ENCODE measurements around the gene IKBKE.

The IKBKE gene

GRCh38 chr1:206435445-206435844 is 34.8 kb upstream of the IKBKE start:
- no peak overlapping the region for H3K27ac ChIP-seq
- TF ChIP-seq CTCF (IDR thresholded peaks at IDR 0.05) (no peak), ZFX (IDR thresholded peaks at IDR 0.05; ENCODE audit: borderline replicate concordance) (no peak)

- TF ChIP-seq CTCF (IDR thresholded peaks at IDR 0.05) (no peak), ZFX (IDR thresholded peaks at IDR 0.05; ENCODE audit: borderline replicate concordance) (no peak)
- H3K27ac ChIP-seq = no peak overlapping the region
These were observed 31.7 kb upstream of the IKBKE start for GRCh38 chr1:206438554-206438953.

GRCh38 chr1:206439205-206439604 is 31.1 kb upstream of the IKBKE start:
- TF ChIP-seq CTCF (IDR thresholded peaks at IDR 0.05) (no peak), ZFX (IDR thresholded peaks at IDR 0.05; ENCODE audit: borderline replicate concordance) (no peak)
- no peak overlapping the region for H3K27ac ChIP-seq

GRCh38 chr1:206441336-206441967 is 28.8 kb upstream of the IKBKE start:
- TF ChIP-seq CTCF (IDR thresholded peaks at IDR 0.05) = no peak
- no peak for TF ChIP-seq ZFX (IDR thresholded peaks at IDR 0.05; ENCODE audit: borderline replicate concordance)
- no peak overlapping the region for H3K27ac ChIP-seq

GRCh38 chr1:206442101-206442500 is 28.2 kb upstream of the IKBKE start:
- no peak overlapping the region for H3K27ac ChIP-seq
- no peak for TF ChIP-seq ZFX (IDR thresholded peaks at IDR 0.05; ENCODE audit: borderline replicate concordance)
- no peak for TF ChIP-seq CTCF (IDR thresholded peaks at IDR 0.05)

GRCh38 chr1:206445116-206445515 is 25.2 kb upstream of the IKBKE start:
- no peak for TF ChIP-seq ZFX (IDR thresholded peaks at IDR 0.05; ENCODE audit: borderline replicate concordance)
- no peak for TF ChIP-seq CTCF (IDR thresholded peaks at IDR 0.05)
- H3K27ac ChIP-seq = no peak overlapping the region

- no peak for TF ChIP-seq CTCF (IDR thresholded peaks at IDR 0.05)
- TF ChIP-seq ZFX (IDR thresholded peaks at IDR 0.05; ENCODE audit: borderline replicate concordance) = no peak
These were observed 24.3 kb upstream of the IKBKE start for GRCh38 chr1:206445911-206446356.

More at GRCh38 chr1:206445911-206446356, 24.3 kb upstream of the IKBKE start:
- no peak overlapping the region for H3K27ac ChIP-seq

Data from 22Rv1 (cell line).